GM12865 (cell line): ENCODE data around the gene SLC5A6.
A peak's percentile ranks its signal among the peaks of the same experiment; 100 is the strongest.

Source experiments
- DNase-seq: peaks from one replicate; pipeline ENCODE4 v3.0.0; 2010; ENCODE audit warnings: low read depth
- H3K4me3 ChIP-seq: 2 replicates; pipeline ENCODE4 v1.5.1; 2011; ENCODE audit warnings: mild to moderate bottlenecking, low read depth, low read length, control low read depth
- CTCF ChIP-seq: IDR thresholded peaks from 2 replicates; pipeline ENCODE4 v1.5.1; 2011; ENCODE audit warnings: low read length, control low read depth, low read depth, inconsistent platforms; ENCODE audit not compliant: insufficient read depth; ENCODE audit errors: missing control alignments

The SLC5A6 gene

GRCh38 chr2:27211943-27212625 lies at the start of gene SLC5A6, which contains the start of gene ATRAID:
Gene SLC5A6 (minus strand): TSS chr2:27212268. CDS start chr2:27207650, 4,618 bp downstream.
Gene ATRAID (plus strand): TSS chr2:27212041. CDS start chr2:27212369, 328 bp downstream.
- H3K4me3 ChIP-seq: peak within 1 kb of the TSS; percentile 87
- TF ChIP-seq CTCF: no peak
- DNase-seq: peak; percentile 93

GRCh38 chr2:27261241-27261925 lies 49.3 kb upstream of the SLC5A6 start:
- no peak for DNase-seq
- TF ChIP-seq CTCF: no peak
- H3K4me3 ChIP-seq: no peak overlapping the region

- DNase-seq: no peak
- TF ChIP-seq CTCF: no peak
- H3K4me3 ChIP-seq: no peak overlapping the region
Measured at GRCh38 chr2:27258051-27258450, 46.0 kb upstream of the SLC5A6 start.

- no peak overlapping the region for H3K4me3 ChIP-seq
- TF ChIP-seq CTCF: no peak
- DNase-seq: no peak
Measured at GRCh38 chr2:27256855-27257454, 44.9 kb upstream of the SLC5A6 start.

GRCh38 chr2:27255660-27256059 lies 43.6 kb upstream of the SLC5A6 start:
- no peak for TF ChIP-seq CTCF
- no peak for DNase-seq
- H3K4me3 ChIP-seq: no peak overlapping the region

GRCh38 chr2:27255187-27255586 lies 43.1 kb upstream of the SLC5A6 start:
- H3K4me3 ChIP-seq: no peak overlapping the region
- no peak for TF ChIP-seq CTCF
- DNase-seq: no peak
